CD4-positive, alpha-beta T cell (primary cell): ENCODE results near the gene VWC2L. TPM values are rescaled to one million over a fixed set of nuclear protein-coding genes. Genes with fewer than 3 reads are reported as not detected.

Source experiments
- ATAC-seq: fragments of 200-7000 bp; cut with Tn5 transposase; one replicate; pipeline ENCODE4 v1.10.0; 2022; ENCODE audit warnings: mild to moderate bottlenecking; ENCODE audit not compliant: poor library complexity
- CTCF ChIA-PET: fragments of 350-600 bp; sonication (Branson Sonifier 250); formaldehyde crosslinking; loops from one replicate; lab custom pipeline; 2021; ENCODE audit warnings: antibody characterized with exemption, inconsistent platforms; lab: Charles Lee
- POLR2A ChIA-PET: fragments of 350-600 bp; sonication (Branson Sonifier 250); formaldehyde crosslinking; loops from one replicate; lab custom pipeline; 2021; ENCODE audit warnings: antibody characterized with exemption, inconsistent platforms; lab: Charles Lee
- DNase-seq, 14 experiments: peaks; one replicate each; pipeline ENCODE4 v3.0.0-alpha.2; 2013 to 2020; ENCODE audit warnings: mixed read lengths in 2 of 14
- H3K27ac ChIP-seq, 2 donors: one replicate each; pipeline versions ENCODE4 v1.5.1 to v1.7.0; 2013; ENCODE audit warnings: low read length in 2 of 2, low read depth in 1 of 2, mild to moderate bottlenecking in 1 of 2
- H3K27me3 ChIP-seq, 2 experiments: 1 replicate in 1 of 2; 2 replicates in 1 of 2; pipeline versions ENCODE4 v1.6.1 to v1.7.0; 2013; ENCODE audit warnings: low read length in 2 of 2, control low read depth in 1 of 2, mild to moderate bottlenecking in 1 of 2, moderate library complexity in 1 of 2; ENCODE audit not compliant: insufficient read depth in 2 of 2, control insufficient read depth in 1 of 2
- H3K36me3 ChIP-seq: one replicate; pipeline ENCODE4 v1.6.1; 2013; ENCODE audit warnings: low read length, control low read depth; ENCODE audit not compliant: insufficient read depth
- H3K4me1 ChIP-seq: one replicate; pipeline ENCODE4 v1.6.1; 2013; ENCODE audit warnings: low read length, control low read depth; ENCODE audit not compliant: insufficient read depth
- H3K4me3 ChIP-seq: one replicate; pipeline ENCODE4 v1.5.1; 2013; ENCODE audit warnings: mild to moderate bottlenecking, low read length, moderate library complexity
- H3K9me3 ChIP-seq, 2 experiments: 1 replicate in 1 of 2; 2 replicates in 1 of 2; pipeline versions ENCODE4 v1.6.1 to v1.7.0; 2013; ENCODE audit warnings: low read length in 2 of 2, mild to moderate bottlenecking in 2 of 2, control low read depth in 1 of 2, moderate library complexity in 1 of 2; ENCODE audit not compliant: control insufficient read depth in 1 of 2, insufficient read depth in 1 of 2
- H3K27ac Mint-ChIP-seq: one replicate; pipeline ENCODE4 v1.8.0; 2020; ENCODE audit warnings: mixed read lengths
- H3K27me3 Mint-ChIP-seq: one replicate; pipeline ENCODE4 v1.8.0; 2021; ENCODE audit warnings: mixed read lengths
- H3K36me3 Mint-ChIP-seq: one replicate; pipeline ENCODE4 v1.8.0; 2021; ENCODE audit warnings: low read depth, mixed read lengths
- H3K4me1 Mint-ChIP-seq: one replicate; pipeline ENCODE4 v1.8.0; 2021; ENCODE audit warnings: low read depth, mixed read lengths
- H3K4me3 Mint-ChIP-seq: one replicate; pipeline ENCODE4 v1.8.0; 2020; ENCODE audit warnings: mild to moderate bottlenecking, mixed read lengths
- H3K9me3 Mint-ChIP-seq: one replicate; pipeline ENCODE4 v1.8.0; 2020; ENCODE audit warnings: mixed read lengths
- intact Hi-C, 2 experiments: fragments of 100-400 bp; cut with DNase I in 1 of 2; cut with micrococcal nuclease in 1 of 2; formaldehyde crosslinking; loops; one replicate each; pipeline versions ENCODE4 v1.15.1 to v1.9.0; 2023 to 2025; cut with DNase I, micrococcal nuclease
- total RNA-seq, 174 experiments: library from RNA in 2 of 174; stranded (reverse) in 2 of 174; gene quantifications; one replicate each; pipeline ENCODE4 v1.2.3 and lab custom pipeline; 2021 to 2026
- TF ChIP-seq, protein P1 (sequence below): fragments of 200-600 bp; IDR thresholded peaks from one replicate; pipeline ENCODE4 v1.8.0; 2022; ENCODE audit warnings: antibody characterized with exemption, mild to moderate bottlenecking

Gene VWC2L
- total RNA-seq, 2 experiments from 2014 or later: not detected

DNA sequence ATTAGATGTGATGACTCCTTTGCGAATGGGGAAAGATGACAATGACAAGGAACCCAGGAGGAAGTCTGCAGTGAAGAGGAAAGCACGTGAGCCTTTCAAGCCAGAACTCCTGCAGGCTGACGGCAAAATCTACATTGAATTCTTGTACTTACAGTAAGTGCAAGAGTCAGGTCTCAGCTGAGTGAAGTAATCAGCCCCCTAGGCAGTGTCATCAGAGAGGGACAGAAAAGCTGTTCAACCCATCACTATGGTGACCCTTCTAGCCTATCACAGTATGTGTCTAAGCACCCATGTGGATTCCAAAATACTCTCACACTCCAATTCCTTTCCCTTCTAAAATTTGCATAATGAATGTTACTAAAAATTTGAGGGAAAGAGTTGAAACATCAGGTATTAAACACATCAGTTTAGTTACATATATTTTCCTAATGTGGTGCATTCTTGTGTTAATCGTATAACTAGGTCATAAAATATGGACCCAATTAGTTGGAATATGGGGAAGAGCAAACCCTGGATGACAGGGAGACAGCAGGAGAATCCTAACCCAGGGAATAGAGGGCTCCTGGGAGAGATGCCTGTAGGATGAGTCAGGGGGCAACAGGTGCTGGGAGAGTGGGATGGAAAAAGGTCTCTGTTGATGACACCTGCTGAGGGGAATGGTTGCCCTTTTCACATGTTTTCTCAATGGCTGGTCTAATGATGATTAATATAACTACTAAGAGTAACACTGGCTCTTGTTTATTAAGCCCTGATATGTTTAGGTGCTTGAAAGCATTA lies 39.5 kb downstream of the VWC2L start:
- no peak overlapping the region for H3K27ac Mint-ChIP-seq
- ChIA-PET CTCF (no interaction called here), POLR2A (no interaction called here)
- Histone ChIP-seq H3K27ac (no peak overlapping the region), H3K4me3 (no peak overlapping the region), H3K27me3 (no peaks in the 10 kb centered on the region), H3K36me3 (no peaks in the 10 kb centered on the region), H3K9me3 (no peaks in the 10 kb centered on the region), H3K4me1 (no peaks in the 10 kb centered on the region)
- intact Hi-C loops: no loop called here
- peaks cover 5% of the 10 kb centered on the region for H3K9me3 Mint-ChIP-seq
- H3K4me1 Mint-ChIP-seq: no peaks in the 10 kb centered on the region
- H3K36me3 Mint-ChIP-seq: no peaks in the 10 kb centered on the region
- DNase-seq (no peak), ATAC-seq (no peak)
- no peaks in the 10 kb centered on the region for H3K27me3 Mint-ChIP-seq
- TF ChIP-seq, protein P1, sequence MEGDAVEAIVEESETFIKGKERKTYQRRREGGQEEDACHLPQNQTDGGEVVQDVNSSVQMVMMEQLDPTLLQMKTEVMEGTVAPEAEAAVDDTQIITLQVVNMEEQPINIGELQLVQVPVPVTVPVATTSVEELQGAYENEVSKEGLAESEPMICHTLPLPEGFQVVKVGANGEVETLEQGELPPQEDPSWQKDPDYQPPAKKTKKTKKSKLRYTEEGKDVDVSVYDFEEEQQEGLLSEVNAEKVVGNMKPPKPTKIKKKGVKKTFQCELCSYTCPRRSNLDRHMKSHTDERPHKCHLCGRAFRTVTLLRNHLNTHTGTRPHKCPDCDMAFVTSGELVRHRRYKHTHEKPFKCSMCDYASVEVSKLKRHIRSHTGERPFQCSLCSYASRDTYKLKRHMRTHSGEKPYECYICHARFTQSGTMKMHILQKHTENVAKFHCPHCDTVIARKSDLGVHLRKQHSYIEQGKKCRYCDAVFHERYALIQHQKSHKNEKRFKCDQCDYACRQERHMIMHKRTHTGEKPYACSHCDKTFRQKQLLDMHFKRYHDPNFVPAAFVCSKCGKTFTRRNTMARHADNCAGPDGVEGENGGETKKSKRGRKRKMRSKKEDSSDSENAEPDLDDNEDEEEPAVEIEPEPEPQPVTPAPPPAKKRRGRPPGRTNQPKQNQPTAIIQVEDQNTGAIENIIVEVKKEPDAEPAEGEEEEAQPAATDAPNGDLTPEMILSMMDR: no peak
- H3K4me3 Mint-ChIP-seq: no peak overlapping the region

DNA sequence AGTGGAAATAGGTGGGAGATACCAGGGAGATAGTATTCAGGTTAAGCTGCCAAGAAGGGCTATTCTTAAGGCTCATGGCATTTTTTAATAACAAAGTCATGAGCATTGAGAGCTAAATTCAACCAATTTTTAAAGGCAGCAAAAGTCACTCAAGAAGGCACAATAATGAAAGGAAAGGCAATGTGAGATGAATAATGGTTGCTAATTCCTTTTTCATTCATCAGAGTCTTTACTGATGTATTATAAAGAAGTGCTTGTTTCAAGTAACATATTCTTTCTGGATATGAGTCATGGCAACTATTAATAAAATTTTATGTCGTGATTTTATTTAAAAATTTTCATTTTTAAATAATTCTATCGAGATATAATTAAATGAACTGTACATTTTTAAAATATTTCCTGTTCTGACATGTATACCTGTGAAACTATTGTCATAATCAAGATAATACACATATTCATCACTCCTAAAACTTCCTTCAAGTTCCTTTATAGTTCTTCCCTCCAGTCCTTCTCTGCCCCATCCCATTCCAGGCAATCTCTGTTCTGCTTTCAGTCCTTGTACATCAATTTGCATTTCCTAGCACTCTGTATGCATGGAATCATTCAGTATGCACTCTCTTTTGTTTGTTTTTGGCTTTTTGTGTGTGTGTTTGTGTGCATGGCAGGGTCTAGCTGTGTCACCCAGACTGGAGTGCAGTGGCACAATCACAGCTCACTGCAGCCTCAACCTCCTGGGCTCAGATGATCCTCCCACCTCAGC lies 40.8 kb downstream of the VWC2L start:
- ChIA-PET POLR2A (no interaction called here), CTCF (no interaction called here)
- Histone ChIP-seq H3K4me3 (no peak overlapping the region), H3K27me3 (no peaks in the 10 kb centered on the region), H3K4me1 (no peaks in the 10 kb centered on the region), H3K9me3 (no peaks in the 10 kb centered on the region), H3K36me3 (no peaks in the 10 kb centered on the region), H3K27ac (no peak overlapping the region)
- no peaks in the 10 kb centered on the region for H3K4me1 Mint-ChIP-seq
- ATAC-seq: no peak
- no peak for DNase-seq
- intact Hi-C loops: no loop called here
- H3K4me3 Mint-ChIP-seq: no peak overlapping the region
- no peaks in the 10 kb centered on the region for H3K27me3 Mint-ChIP-seq
- TF ChIP-seq, protein P1: no peak
- no peaks in the 10 kb centered on the region for H3K36me3 Mint-ChIP-seq
- H3K27ac Mint-ChIP-seq: no peak overlapping the region
- H3K9me3 Mint-ChIP-seq: peaks cover 5% of the 10 kb centered on the region

DNA sequence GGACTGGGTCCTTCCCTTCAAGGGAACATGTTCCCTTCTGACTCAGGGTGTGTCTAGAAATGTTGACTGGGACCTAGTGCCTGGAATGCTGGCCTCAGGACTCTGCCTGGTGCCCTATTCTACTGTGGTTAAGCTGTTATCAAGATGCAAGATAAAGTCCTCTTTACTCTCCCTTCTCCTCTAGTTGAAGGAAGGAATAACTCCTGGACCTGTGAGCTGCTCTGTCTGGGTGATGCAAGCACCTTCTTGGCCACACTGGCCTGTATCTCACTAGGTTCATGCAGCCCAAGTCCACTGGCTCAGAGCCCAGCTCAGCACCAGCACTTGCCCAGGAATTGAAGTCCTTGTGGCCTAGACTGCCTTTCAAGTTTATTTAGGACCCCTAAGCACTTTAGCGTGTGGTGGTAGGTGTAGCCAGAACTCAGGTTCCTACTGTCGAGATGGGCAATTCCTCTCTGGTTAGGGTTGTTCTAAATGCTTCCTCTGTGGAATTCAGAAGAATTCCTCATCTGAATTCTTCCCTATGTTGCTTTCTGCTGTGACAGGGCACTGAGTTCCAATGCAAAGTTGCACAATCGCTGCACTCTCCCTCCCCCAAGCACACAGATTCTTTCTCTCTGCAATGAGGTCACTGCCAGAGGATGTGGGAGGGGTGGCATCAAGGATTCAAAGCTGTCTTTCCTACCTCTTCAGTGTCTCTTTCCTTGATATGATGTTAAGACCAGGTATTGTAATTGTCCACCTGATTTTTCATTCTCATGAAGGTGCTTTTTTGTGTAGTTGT lies 54.7 kb downstream of the VWC2L start:
- POLR2A ChIA-PET: no interaction called here
- Mint-ChIP-seq H3K4me1 (no peaks in the 10 kb centered on the region), H3K4me3 (no peak overlapping the region), H3K27ac (no peak overlapping the region), H3K27me3 (no peaks in the 10 kb centered on the region), H3K36me3 (no peaks in the 10 kb centered on the region), H3K9me3 (peaks cover 5% of the 10 kb centered on the region)
- TF ChIP-seq, protein P1: no peak
- no peaks in the 10 kb centered on the region for H3K36me3 ChIP-seq
- ATAC-seq (no peak), DNase-seq (no peak)
- no peaks in the 10 kb centered on the region for H3K4me1 ChIP-seq
- H3K4me3 ChIP-seq: no peak overlapping the region
- peaks cover 0 to 21% of the 10 kb centered on the region in 2 experiments for H3K9me3 ChIP-seq
- intact Hi-C loops: no loop called here
- CTCF ChIA-PET: no interaction called here
- no peak overlapping the region for H3K27ac ChIP-seq
- no peaks in the 10 kb centered on the region for H3K27me3 ChIP-seq
